Hepatocyte (in vitro differentiated cells): Measurements from ENCODE around the gene GPR55.

ENCODE experiments used
- EZH2 ChIP-seq: fragments of 200-600 bp; sonication (generic); IDR thresholded peaks from 2 replicates; pipeline ENCODE4 v1.6.1; 2016; ENCODE audit warnings: antibody characterized with exemption, mild to moderate bottlenecking, borderline replicate concordance
- TF ChIP-seq, protein P1 (sequence below): fragments of 200-600 bp; sonication (generic); IDR thresholded peaks from 2 replicates; pipeline ENCODE4 v1.5.1; 2016; ENCODE audit warnings: antibody characterized with exemption, mild to moderate bottlenecking; ENCODE audit not compliant: poor library complexity

DNA sequence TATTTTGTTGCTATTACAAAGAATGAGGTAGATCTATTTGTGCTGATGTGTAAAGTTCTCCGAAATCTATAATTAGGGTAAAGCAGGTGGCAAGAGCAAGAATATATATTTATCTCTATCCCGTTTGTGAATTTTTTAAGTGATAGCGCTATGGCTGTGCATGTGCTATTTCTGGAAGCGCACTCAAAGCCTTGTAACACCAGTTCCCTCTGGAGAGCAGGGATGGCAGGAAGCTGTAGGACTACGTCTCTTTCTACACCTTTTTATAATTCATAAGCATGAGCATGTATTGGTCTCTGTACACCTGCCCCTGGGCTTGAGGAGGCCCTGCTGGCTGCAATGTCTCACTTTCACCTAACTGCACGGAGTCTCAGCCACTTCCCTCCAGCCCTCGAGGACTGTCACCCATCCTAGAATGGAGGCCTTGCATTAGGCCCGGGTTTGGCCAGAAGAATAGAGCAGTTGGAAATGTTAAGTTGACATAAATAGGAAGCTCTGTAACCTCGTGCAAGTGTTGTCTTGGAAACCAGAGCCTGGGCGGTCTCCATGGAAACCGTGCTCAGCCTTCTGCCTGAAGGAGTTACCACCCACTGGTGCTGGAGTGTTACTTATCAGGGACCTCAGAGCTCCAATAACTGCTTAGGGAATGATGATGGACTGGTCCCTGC is 39.4 kb downstream of the GPR55 start:
- TF ChIP-seq EZH2, result no peak
- TF ChIP-seq, protein P1, sequence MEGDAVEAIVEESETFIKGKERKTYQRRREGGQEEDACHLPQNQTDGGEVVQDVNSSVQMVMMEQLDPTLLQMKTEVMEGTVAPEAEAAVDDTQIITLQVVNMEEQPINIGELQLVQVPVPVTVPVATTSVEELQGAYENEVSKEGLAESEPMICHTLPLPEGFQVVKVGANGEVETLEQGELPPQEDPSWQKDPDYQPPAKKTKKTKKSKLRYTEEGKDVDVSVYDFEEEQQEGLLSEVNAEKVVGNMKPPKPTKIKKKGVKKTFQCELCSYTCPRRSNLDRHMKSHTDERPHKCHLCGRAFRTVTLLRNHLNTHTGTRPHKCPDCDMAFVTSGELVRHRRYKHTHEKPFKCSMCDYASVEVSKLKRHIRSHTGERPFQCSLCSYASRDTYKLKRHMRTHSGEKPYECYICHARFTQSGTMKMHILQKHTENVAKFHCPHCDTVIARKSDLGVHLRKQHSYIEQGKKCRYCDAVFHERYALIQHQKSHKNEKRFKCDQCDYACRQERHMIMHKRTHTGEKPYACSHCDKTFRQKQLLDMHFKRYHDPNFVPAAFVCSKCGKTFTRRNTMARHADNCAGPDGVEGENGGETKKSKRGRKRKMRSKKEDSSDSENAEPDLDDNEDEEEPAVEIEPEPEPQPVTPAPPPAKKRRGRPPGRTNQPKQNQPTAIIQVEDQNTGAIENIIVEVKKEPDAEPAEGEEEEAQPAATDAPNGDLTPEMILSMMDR, result no peak
